Measurements from ENCODE around the gene FCHO2. TPM values are rescaled to one million over a fixed set of nuclear protein-coding genes. Genes with fewer than 3 reads are reported as not detected.

The FCHO2 gene
- total and polyA plus RNA-seq, 2 of the 4 experiments (the other 2 are of a cell fraction) = 6.1 to 23.5 TPM

GRCh38 chr5:73114044-73114688, 158.3 kb downstream of the FCHO2 start:
- H3K9me3 ChIP-seq (ENCODE audit: control insufficient read depth, insufficient read depth, low read length) = peaks cover 5% of the 10 kb centered on the region
- dilution Hi-C loops (cut with HindIII; ENCODE audit: low sequenced_read_pairs, unreplicated experiment) (no loop called here), intact Hi-C loops (cut with micrococcal nuclease) (no loop called here), in situ Hi-C loops (cut with MboI; ENCODE audit: low sequenced_read_pairs) (no loop called here)
- H3K56ac ChIP-seq (ENCODE audit: extremely low read depth, insufficient read depth, low read length) = no peak overlapping the region
- H2AK9ac ChIP-seq (replicated peaks; ENCODE audit: low read depth, low read length, poor library complexity) = no peak overlapping the region
- no CpG with 5 or more reads among the region's 3 CpGs for WGBS, 2 experiments (ENCODE audit: extremely low coverage in 2 of 2, insufficient read length in 1 of 2)
- TF ChIP-seq MAFK (IDR thresholded peaks at IDR 0.05; ENCODE audit: low read depth, low read length) (no peak), BHLHE40 (IDR thresholded peaks at IDR 0.05; ENCODE audit: low read depth, low read length) (no peak), ELK1 (IDR thresholded peaks at IDR 0.05; ENCODE audit: borderline replicate concordance, low read depth, low read length) (no peak), RAD21 (IDR thresholded peaks at IDR 0.05; ENCODE audit: low read length) (no peak), RFX5 (IDR thresholded peaks at IDR 0.05; ENCODE audit: low read depth, low read length) (no peak), FOS (IDR thresholded peaks at IDR 0.05; ENCODE audit: low read depth, low read length) (no peak), SMC3 (IDR thresholded peaks at IDR 0.05; ENCODE audit: low read depth, low read length) (no peak), POLR2A (IDR thresholded peaks at IDR 0.05; ENCODE audit: low read depth, low read length) (no peak), MAZ (IDR thresholded peaks at IDR 0.05; ENCODE audit: borderline replicate concordance, low read depth, low read length) (no peak), MXI1 (IDR thresholded peaks at IDR 0.05; ENCODE audit: borderline replicate concordance, low read depth, low read length) (no peak), CTCF (conservative IDR thresholded peaks at IDR 0.05; ENCODE audit: low read depth, low read length) (no peak), NFE2L2 (IDR thresholded peaks at IDR 0.05; ENCODE audit: low read depth, low read length) (no peak), USF2 (IDR thresholded peaks at IDR 0.05; ENCODE audit: low read depth, low read length) (no peak)
- H2BK5ac ChIP-seq (ENCODE audit: low read depth, low read length, poor library complexity, severe bottlenecking) = no peak overlapping the region
- H2AK5ac ChIP-seq (ENCODE audit: low read depth, low read length) = peak overlapping the region; percentile 76; the same call in 1 of the 2 replicates
- no peaks in the 10 kb centered on the region for H3K79me1 ChIP-seq (ENCODE audit: low read depth in 1 of 2, low read length in 2 of 2)
- no peak overlapping the region for H3K4me3 ChIP-seq (ENCODE audit: insufficient read depth, low read depth, low read length)
- H2AFZ ChIP-seq (replicated peaks; ENCODE audit: low read length, poor library complexity) = no peak overlapping the region
- H3K23ac ChIP-seq (ENCODE audit: low read depth, low read length) = no peak overlapping the region
- no peak overlapping the region for H3K9ac ChIP-seq (ENCODE audit: low read depth, low read length)
- H4K91ac ChIP-seq (ENCODE audit: insufficient read depth, low read depth, low read length) = no peak overlapping the region
- DNase-seq = no peak
- H3K4me2 ChIP-seq (ENCODE audit: low read depth, low read length) = no peak overlapping the region
- H3K27ac ChIP-seq (ENCODE audit: insufficient read depth, low read length) = no peak overlapping the region
- no peak overlapping the region; the same call in 1 of the 2 replicates for H2BK120ac ChIP-seq (ENCODE audit: low read depth, low read length)
- H3K4ac ChIP-seq (ENCODE audit: low read depth, low read length) = peak overlapping the region; percentile 84; the same call in 1 of the 2 replicates
- no peak overlapping the region for H3K14ac ChIP-seq (replicated peaks; ENCODE audit: low read depth, low read length)
- peaks cover 10% of the 10 kb centered on the region for H4K20me1 ChIP-seq (ENCODE audit: insufficient read depth, low read length)
- ATAC-seq (ENCODE audit: low read depth) = no peak
- ChIA-PET POLR2A (ENCODE audit: unreplicated experiment) (no interaction called here), CTCF (interaction anchor here (0.5 kb wide), 1 partner anchor 104 kb away, joined by 3 read pairs; no protein-coding TSS in a partner anchor)
- peaks cover 15% of the 10 kb centered on the region for H3K4me1 ChIP-seq (ENCODE audit: control insufficient read depth, insufficient read depth, low read length)
- H2BK20ac ChIP-seq (ENCODE audit: low read depth, low read length) = peak overlapping the region; percentile 92; the same call in 1 of the 2 replicates
- no peaks in the 10 kb centered on the region for H3K36me3 ChIP-seq (ENCODE audit: control insufficient read depth, insufficient read depth, low read length)
- H4K8ac ChIP-seq (ENCODE audit: low read depth in 2 of 2, low read length in 2 of 2) = no peak overlapping the region
- no peak overlapping the region; the same call in 1 of the 2 replicates for H3K18ac ChIP-seq (ENCODE audit: low read depth, low read length)
- no TSS peak for BruUV-seq (replicated peaks)
- no peak overlapping the region for H4K5ac ChIP-seq (ENCODE audit: low read depth, low read length)
- peaks cover 13% of the 10 kb centered on the region for H3K9me1 ChIP-seq (ENCODE audit: insufficient read depth, low read length)
- peak overlapping the region; percentile 81; the same call in 1 of the 3 replicates for H2BK15ac ChIP-seq (ENCODE audit: low read depth, low read length)
- H3K27me3 ChIP-seq (ENCODE audit: control insufficient read depth, insufficient read depth, low read length) = 0 out of 2 replicates have a peak, but pooled peaks cover 1% of the 10 kb centered on the region

All from IMR-90 (cell line).